ENCODE data around the gene TNS1.

GRCh38 chr2:217939220-217939619 is 63.6 kb downstream of the TNS1 start:
- TF ChIP-seq CTCF (IDR thresholded peaks at IDR 0.05; ENCODE audit: low read length) (no peak), EZH2 (optimal IDR thresholded peaks at IDR 0.05; ENCODE audit: low read depth, low read length) (no peak)

Measured in MM.1S (cell line).